Motor neuron (in vitro differentiated cells): ENCODE measurements around the gene SNAPC5. TPM values are rescaled to one million over a fixed set of nuclear protein-coding genes. Genes with fewer than 3 reads are reported as not detected.

Source experiments
- ATAC-seq, 8 experiments: fragments of 200-7000 bp; cut with Tn5 transposase; replicated peaks in 6 of 8; 2 replicates each; pipeline ENCODE4 v1.8.0; 2021; ENCODE audit warnings: mild to moderate bottlenecking in 8 of 8, moderate library complexity in 8 of 8
- H3K27ac ChIP-seq, 2 donors: fragments of 250-450 bp; sonication (Bioruptor Pico); 2 replicates each; pipeline ENCODE4 v1.9.0; 2021; ENCODE audit warnings: antibody characterized with exemption in 2 of 2, mild to moderate bottlenecking in 2 of 2, moderate library complexity in 1 of 2
- H3K4me1 ChIP-seq, 2 donors: fragments of 250-450 bp; sonication (Bioruptor Pico); replicated peaks in 1 of 2; 2 replicates each; pipeline ENCODE4 v1.6.1; 2021; ENCODE audit warnings: antibody characterized with exemption in 2 of 2, mild to moderate bottlenecking in 2 of 2, moderate library complexity in 1 of 2
- H3K4me3 ChIP-seq, 5 donors: fragments of 250-450 bp; sonication (Bioruptor Pico); 2 replicates each; pipeline ENCODE4 v1.9.0; 2021; ENCODE audit warnings: antibody characterized with exemption in 5 of 5, mild to moderate bottlenecking in 5 of 5, moderate library complexity in 4 of 5
- WGBS, 10 experiments: fragments of 450-650 bp; shearing (Covaris generic); methylation state at CpG; one replicate each; pipeline ENCODE4 v1.0.0; 2022; 5-methylcytosine and 5-hydroxymethylcytosine counted together
- in situ Hi-C, 9 experiments: fragments of 400-800 bp; cut with MboI; loops; one replicate each; pipeline ENCODE4 v1.15.0; 2021; ENCODE audit warnings: low sequenced_read_pairs in 9 of 9, low pct_unique_long_range_greater_than_20kb in 2 of 9; ENCODE audit not compliant: unreplicated experiment in 9 of 9
- total RNA-seq, 8 experiments: library from RNA; unstranded; fragments of 300-600 nt; gene quantifications; 2 replicates each; pipeline versions ENCODE4 v1.2.3 to v1.2.4, GENCODE V29; 2022

SNAPC5 gene, protein sequence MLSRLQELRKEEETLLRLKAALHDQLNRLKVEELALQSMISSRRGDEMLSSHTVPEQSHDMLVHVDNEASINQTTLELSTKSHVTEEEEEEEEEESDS
- total RNA-seq = 10 to 100 TPM; 23.8 to 43.1 (median 31.7) TPM

DNA sequence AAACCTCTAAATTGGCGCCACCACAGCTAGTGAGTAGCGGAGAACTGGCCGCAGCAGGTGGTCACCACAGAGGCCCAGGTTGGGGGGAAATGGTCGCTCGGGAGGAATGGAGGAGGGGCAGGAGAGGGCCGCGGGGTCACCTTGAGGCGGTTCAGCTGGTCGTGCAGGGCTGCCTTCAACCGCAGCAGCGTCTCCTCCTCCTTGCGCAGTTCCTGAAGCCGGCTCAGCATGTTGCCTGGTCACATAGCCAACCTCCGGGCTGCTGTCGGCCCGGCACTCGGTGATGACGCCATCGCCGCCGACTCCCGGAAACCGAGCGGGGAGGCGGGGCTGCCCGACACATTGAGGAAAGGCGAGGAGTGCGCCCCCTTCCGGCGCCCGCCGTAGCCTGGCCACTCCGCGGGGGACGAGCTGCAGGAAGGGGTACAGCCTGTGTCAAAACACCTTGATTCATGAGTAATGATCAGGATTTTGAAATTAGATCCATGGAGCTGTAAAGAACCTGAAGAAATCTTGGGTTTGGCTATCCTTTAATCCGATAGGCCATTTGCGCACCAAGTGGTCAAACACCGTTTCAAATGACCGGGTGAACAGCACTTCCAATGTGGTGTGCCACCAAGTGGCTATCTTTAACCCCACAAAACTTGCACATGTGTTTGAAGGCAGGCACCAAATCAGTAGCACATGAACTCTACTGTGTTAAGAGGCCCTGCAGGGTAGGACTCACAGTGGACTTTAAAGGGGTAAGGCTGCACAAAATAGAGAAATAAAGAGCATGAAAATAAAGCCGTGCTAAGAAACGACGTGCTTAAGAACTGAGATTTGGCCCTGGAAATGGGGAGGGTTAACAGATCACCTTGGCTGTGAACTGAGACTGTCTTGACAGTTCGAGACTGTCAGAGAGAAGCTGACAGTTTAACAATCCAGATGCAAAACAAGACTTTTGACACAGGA is at the start of gene SNAPC5:
SNAPC5 (minus strand) TSS at position 261 of the 954 bp plus-strand sequence; CDS start at position 230, 31 bp downstream.
- 0 to 60% (median 18%) methylated on average over 1 to 26 of the region's 43 CpGs for WGBS, 10 experiments
- peak within 1 kb of the TSS; percentile 53 to 88 for H3K27ac ChIP-seq
- in situ Hi-C loops = loop anchor here in 1 of 9 experiments (25.0 kb wide), 1 partner anchor 110 kb away; the partner anchor contains the start of gene MAP2K1
- ATAC-seq = peak; percentile 74 to 94 (median 92)
- H3K4me1 ChIP-seq = peaks cover 8 to 13% of the 10 kb centered on the region in 2 donors
- H3K4me3 ChIP-seq = peak within 1 kb of the TSS; percentile 53 to 91 (median 71)

- in situ Hi-C loops = no loop called here
- no peak overlapping the region for H3K27ac ChIP-seq
- WGBS, 10 experiments = 100% methylated on average over 1 of the region's 1 CpG
- no peaks in the 10 kb centered on the region for H3K4me1 ChIP-seq
- no peak overlapping the region for H3K4me3 ChIP-seq
- ATAC-seq = no peak
Measured at GRCh38 chr15:66545255-66545654, 47.7 kb upstream of the SNAPC5 start.

DNA sequence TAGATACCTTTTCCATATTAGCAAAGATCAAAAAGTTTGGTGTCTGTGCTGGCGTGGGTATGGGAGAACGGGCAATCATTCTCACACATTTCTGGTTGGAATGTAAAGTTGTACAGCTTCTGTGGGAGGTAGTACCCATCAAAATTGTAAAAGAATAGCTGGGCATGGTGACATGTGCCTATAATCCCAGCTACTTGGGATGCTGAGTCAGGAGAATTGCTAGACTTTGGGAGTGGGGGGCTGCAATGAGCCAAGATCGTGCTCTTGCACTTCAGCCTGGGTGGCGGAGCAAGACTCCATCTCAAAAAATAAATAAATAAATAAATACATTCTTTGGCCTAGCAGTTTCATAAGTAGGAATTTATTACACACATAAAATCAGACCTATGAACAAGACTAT is 45.3 kb upstream of the SNAPC5 start:
- WGBS, 10 experiments = 82 to 100% (median 100%) methylated on average over 1 to 4 of the region's 4 CpGs; no CpG with 5 or more reads in 4 of the 10 experiments
- in situ Hi-C loops = no loop called here

DNA sequence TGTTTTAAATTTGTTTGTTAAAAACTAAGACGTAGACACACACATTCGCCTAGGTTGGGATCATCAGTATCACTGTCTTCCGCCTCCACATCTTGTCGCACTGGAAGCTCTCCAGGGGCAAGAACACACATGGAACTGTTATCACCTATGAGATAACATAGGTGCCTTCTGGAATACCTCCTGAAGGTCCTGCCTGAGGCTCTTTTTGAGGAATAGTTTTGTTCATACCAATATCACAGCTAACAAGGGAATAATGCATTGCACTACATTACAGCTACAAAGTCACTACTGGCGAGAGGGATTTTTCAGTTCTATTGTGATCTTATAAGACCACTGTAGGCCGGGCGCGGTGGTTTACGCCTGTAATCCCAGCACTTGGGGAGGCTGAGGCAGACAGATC is 37.5 kb upstream of the SNAPC5 start:
- WGBS, 10 experiments = 89 to 100% (median 97%) methylated on average over 2 to 9 of the region's 9 CpGs
- no peak overlapping the region for H3K27ac ChIP-seq
- no peak for ATAC-seq
- no peaks in the 10 kb centered on the region for H3K4me1 ChIP-seq
- no peak overlapping the region for H3K4me3 ChIP-seq
- in situ Hi-C loops = no loop called here

More for the DNA sequence above, 45.3 kb upstream of the SNAPC5 start:
- no peak for ATAC-seq
- Histone ChIP-seq H3K4me1 (no peaks in the 10 kb centered on the region), H3K27ac (no peak overlapping the region), H3K4me3 (no peak overlapping the region)

DNA sequence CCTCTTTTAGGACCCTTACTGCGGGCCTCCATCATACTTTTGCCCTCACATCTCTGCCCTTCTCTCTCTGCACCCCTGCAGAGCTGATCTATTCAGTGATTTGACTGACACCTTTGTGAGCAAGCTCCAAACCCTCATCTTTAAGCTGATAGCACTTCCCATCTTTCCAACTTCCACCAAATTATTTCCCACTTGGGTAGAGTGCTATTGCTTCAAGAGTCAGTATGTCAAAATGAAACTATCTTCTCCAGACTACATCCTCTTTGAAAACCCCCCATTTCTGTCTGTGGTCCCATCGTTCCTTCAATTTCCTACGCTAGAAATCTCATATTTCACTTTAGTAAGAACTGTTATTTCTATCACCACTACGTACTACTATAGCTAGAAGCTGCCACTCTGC is 27.3 kb upstream of the SNAPC5 start:
- no peak for ATAC-seq
- Histone ChIP-seq H3K4me3 (no peak overlapping the region), H3K4me1 (no peaks in the 10 kb centered on the region), H3K27ac (no peak overlapping the region)
- WGBS, 10 experiments = 64 to 100% (median 90%) methylated on average over 1 to 4 of the region's 4 CpGs
- in situ Hi-C loops = no loop called here

- in situ Hi-C loops = no loop called here
Measured at GRCh38 chr15:66523926-66524325, 26.4 kb upstream of the SNAPC5 start.

DNA sequence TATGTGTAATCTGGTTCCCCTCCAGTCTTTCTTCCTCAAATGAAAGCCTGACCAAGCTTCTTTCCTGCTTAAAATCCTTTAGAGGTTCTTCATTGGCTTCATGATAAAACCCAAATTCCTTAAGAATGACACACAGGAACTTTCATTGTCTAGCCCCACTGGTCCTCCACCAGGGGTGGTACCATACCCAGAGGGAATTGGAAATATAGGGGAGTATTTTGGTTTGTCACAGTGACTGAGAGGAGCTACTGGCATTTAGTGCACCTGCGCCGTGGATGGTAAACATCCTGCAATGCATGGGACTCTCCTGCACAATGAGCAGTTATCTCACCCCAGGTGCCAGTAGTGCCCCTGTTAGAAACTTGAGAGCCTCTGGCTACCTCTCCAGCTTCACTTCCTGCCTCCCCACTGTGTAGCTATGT is 18.4 kb upstream of the SNAPC5 start:
- no peak overlapping the region for H3K4me3 ChIP-seq
- no peaks in the 10 kb centered on the region for H3K4me1 ChIP-seq
- WGBS, 10 experiments = 80 to 100% (median 100%) methylated on average over 1 to 2 of the region's 2 CpGs; no CpG with 5 or more reads in 6 of the 10 experiments
- no peak overlapping the region for H3K27ac ChIP-seq
- in situ Hi-C loops = no loop called here
- ATAC-seq = no peak

More at GRCh38 chr15:66523926-66524325, 26.4 kb upstream of the SNAPC5 start:
- WGBS, 10 experiments = 78 to 98% (median 91%) methylated on average over 3 of the region's 3 CpGs; no CpG with 5 or more reads in 2 of the 10 experiments
- H3K4me1 ChIP-seq = no peaks in the 10 kb centered on the region
- no peak overlapping the region for H3K27ac ChIP-seq
- no peak overlapping the region for H3K4me3 ChIP-seq
- peak in 1 of 8 experiments; percentile 28 for ATAC-seq

- no peak overlapping the region for H3K27ac ChIP-seq
- H3K4me1 ChIP-seq = no peaks in the 10 kb centered on the region
- in situ Hi-C loops = no loop called here
- no peak for ATAC-seq
- H3K4me3 ChIP-seq = no peak overlapping the region
- 43 to 100% (median 89%) methylated on average over 1 to 3 of the region's 3 CpGs; no CpG with 5 or more reads in 2 of the 10 experiments for WGBS, 10 experiments
Measured at GRCh38 chr15:66514586-66514985, 17.0 kb upstream of the SNAPC5 start.

GRCh38 chr15:66508293-66508883 is 10.8 kb upstream of the SNAPC5 start:
- in situ Hi-C loops = no loop called here
- WGBS, 10 experiments = 72 to 100% (median 88%) methylated on average over 1 to 3 of the region's 3 CpGs; no CpG with 5 or more reads in 3 of the 10 experiments

GRCh38 chr15:66505818-66506217 is 8.3 kb upstream of the SNAPC5 start:
- in situ Hi-C loops = no loop called here
- WGBS, 10 experiments = 17 to 70% (median 50%) methylated on average over 3 to 4 of the region's 4 CpGs
- Histone ChIP-seq H3K4me1 (peaks cover 15 to 22% of the 10 kb centered on the region in 2 donors), H3K4me3 (peak overlapping the region; percentile 94 to 99 (median 98)), H3K27ac (peak overlapping the region in 1 of 2 donors; percentile 95)
- no peak for ATAC-seq

More at GRCh38 chr15:66508293-66508883, 10.8 kb upstream of the SNAPC5 start:
- Histone ChIP-seq H3K27ac (no peak overlapping the region), H3K4me1 (peaks cover 8 to 10% of the 10 kb centered on the region in 2 donors), H3K4me3 (no peak overlapping the region)
- ATAC-seq = no peak

DNA sequence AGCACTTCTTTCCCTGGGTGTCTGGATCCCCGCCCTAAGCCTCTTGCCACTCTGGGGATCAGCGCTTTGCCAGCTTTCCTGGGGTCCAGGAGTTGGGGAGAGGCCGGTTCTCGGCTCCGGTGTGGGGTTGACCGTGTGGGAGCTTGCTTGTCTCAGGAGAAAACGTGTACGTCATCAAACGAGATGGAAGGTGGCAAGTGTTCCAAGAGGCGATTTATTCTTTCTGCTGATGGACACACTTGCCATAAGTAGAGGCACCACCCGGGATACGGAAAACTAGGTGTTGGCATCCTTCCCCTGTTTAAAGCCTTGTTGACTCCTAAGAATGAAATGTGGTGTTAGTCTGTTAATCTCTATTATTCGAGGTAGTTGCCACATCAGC is 7.9 kb upstream of the SNAPC5 start:
- 0 to 5% (median 0%) methylated on average over 1 to 11 of the region's 13 CpGs; no CpG with 5 or more reads in 2 of the 10 experiments for WGBS, 10 experiments
- peak overlapping the region; percentile 95 to 97 for H3K27ac ChIP-seq
- peak in 7 of 8 experiments; percentile 15 to 48 (median 42) for ATAC-seq
- H3K4me3 ChIP-seq = peak overlapping the region; percentile 94 to 99 (median 98)
- peaks cover 15 to 22% of the 10 kb centered on the region in 2 donors for H3K4me1 ChIP-seq
- in situ Hi-C loops = no loop called here

DNA sequence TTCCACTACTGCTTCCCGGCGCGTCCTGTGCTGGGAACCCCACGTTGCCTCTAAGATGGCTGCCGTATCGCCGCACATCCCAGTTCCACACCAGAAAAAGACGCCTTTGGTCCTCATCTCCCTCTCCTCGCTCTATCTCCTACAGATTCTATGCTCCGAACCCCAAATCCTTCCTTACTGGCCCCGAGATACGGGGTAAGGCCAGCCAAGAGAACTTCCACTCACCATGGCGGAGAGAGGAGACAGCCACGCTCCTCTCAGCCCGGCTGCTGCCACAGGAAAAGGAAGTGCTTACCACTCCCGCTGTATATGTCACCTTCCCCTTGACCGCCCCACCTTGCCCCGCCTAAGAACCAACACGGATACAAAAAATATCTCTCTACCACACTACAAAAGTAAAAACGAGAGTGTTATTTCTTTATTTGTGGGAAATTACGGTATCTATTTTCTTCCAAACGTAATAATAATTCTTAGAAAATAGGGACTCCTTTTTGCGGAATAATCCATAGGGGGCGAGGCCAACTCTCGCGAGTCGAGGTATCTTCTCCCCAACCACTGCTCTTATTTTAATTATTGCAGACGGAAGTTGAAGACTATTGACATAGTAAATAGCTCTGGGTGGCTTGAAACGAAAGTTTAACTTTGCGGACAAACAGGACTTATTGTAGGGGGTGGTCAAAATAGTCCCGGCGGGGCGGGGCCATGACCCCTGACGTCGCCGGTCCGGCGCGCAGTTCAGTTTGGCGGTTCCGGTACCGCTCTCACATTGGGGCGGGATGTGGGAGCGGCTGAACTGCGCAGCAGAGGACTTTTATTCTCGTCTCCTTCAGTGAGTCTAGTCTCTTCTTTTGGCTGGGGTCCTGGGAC is 7.2 kb upstream of the SNAPC5 start, which contains the start of the genes RPL4 and ZWILCH:
RPL4 (minus strand) TSS at position 293 of the 867 bp plus-strand sequence; CDS start at position 228, 65 bp downstream.
ZWILCH (plus strand) TSS at position 764 of the 867 bp plus-strand sequence; CDS start at position 777, 13 bp downstream.
- H3K27ac ChIP-seq = peak within 1 kb of the TSS; percentile 95 to 97
- H3K4me1 ChIP-seq = peaks cover 15 to 22% of the 10 kb centered on the region in 2 donors
- peak; percentile 77 to 96 (median 94) for ATAC-seq
- H3K4me3 ChIP-seq = peak within 1 kb of the TSS; percentile 94 to 99 (median 98)
- WGBS, 10 experiments = 0 to 6% (median 0%) methylated on average over 2 to 34 of the region's 46 CpGs
- in situ Hi-C loops = no loop called here
